MM.1S (cell line): Measurements from ENCODE around the gene SLC6A19.

Experiments
- EZH2phosphoT487 ChIP-seq: fragments of 300-600 bp; sonication (generic); IDR thresholded peaks from 2 replicates; pipeline ENCODE4 v1.6.1; 2018; ENCODE audit warnings: antibody characterized with exemption, low read length
- TF ChIP-seq, protein P1 (sequence below): fragments of 300-600 bp; sonication (generic); IDR thresholded peaks from 2 replicates; pipeline ENCODE4 v1.5.1; 2016; ENCODE audit warnings: antibody characterized with exemption, low read length, mixed read lengths

DNA sequence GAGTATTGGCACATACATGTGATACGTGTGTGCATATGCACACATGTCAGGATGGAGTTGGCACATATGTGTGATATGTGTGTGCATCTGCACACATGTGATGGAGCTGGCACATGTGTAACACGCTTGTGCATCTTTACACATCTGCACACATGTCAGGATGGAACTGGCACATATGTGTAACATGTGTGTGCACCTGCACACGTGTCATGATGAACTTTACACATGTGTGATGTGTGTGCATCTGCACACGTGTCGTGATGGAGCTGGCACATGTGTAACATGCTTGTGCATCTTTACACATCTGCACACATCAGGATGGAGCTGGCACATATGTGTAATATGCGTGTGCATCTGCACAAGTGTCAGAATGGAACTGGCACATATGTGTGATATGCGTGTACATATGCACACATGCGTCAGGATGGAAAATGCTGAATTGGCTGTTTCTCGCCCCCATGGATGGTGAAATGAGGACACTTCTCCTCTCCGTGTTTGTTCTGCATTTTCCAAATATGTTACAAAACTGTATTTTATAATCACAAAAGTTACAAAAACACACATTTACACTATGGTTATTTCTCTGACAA lies 16.3 kb upstream of the SLC6A19 start:
- no peak for TF ChIP-seq EZH2phosphoT487
- TF ChIP-seq, protein P1, sequence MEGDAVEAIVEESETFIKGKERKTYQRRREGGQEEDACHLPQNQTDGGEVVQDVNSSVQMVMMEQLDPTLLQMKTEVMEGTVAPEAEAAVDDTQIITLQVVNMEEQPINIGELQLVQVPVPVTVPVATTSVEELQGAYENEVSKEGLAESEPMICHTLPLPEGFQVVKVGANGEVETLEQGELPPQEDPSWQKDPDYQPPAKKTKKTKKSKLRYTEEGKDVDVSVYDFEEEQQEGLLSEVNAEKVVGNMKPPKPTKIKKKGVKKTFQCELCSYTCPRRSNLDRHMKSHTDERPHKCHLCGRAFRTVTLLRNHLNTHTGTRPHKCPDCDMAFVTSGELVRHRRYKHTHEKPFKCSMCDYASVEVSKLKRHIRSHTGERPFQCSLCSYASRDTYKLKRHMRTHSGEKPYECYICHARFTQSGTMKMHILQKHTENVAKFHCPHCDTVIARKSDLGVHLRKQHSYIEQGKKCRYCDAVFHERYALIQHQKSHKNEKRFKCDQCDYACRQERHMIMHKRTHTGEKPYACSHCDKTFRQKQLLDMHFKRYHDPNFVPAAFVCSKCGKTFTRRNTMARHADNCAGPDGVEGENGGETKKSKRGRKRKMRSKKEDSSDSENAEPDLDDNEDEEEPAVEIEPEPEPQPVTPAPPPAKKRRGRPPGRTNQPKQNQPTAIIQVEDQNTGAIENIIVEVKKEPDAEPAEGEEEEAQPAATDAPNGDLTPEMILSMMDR, result no peak
